Activated effector memory CD4-positive, alpha-beta T cell treated with anti-CD3 and anti-CD28 coated beads, Interleukin-2, amount 50 U/mL, for 16 hours (primary cell): Measurements from ENCODE around the gene C2CD4C.

ENCODE experiments used
- DNase-seq: peaks from one replicate; pipeline ENCODE4 v3.0.0-alpha.2; 2020

The C2CD4C gene

GRCh38 chr19:379796-380195 is 29.2 kb downstream of the C2CD4C start:
- DNase-seq, result no peak

- DNase-seq, result no peak
These were observed 30.2 kb downstream of the C2CD4C start for GRCh38 chr19:378706-379105.

GRCh38 chr19:377801-378581 is 31.0 kb downstream of the C2CD4C start:
- DNase-seq, result peak; percentile 60

GRCh38 chr19:376111-376470 is 32.9 kb downstream of the C2CD4C start:
- peak; percentile 25 for DNase-seq

- peak; percentile 47 for DNase-seq
These were observed 33.4 kb downstream of the C2CD4C start for GRCh38 chr19:375395-376110.

GRCh38 chr19:374886-375235 is 34.1 kb downstream of the C2CD4C start:
- peak; percentile 13 for DNase-seq

- peak; percentile 50 for DNase-seq
These were observed 34.6 kb downstream of the C2CD4C start for GRCh38 chr19:374183-374885.

GRCh38 chr19:373391-374182 is 35.4 kb downstream of the C2CD4C start:
- peak; percentile 56 for DNase-seq

- peak; percentile 24 for DNase-seq
These were observed 36.5 kb downstream of the C2CD4C start for GRCh38 chr19:372306-372890.

- DNase-seq, result peak; percentile 21
These were observed 37.3 kb downstream of the C2CD4C start for GRCh38 chr19:371501-372168.

GRCh38 chr19:370641-371330 is 38.2 kb downstream of the C2CD4C start:
- DNase-seq, result peak; percentile 46

- peak; percentile 36 for DNase-seq
These were observed 39.1 kb downstream of the C2CD4C start for GRCh38 chr19:369876-370275.

GRCh38 chr19:369256-369655 is 39.7 kb downstream of the C2CD4C start:
- peak; percentile 19 for DNase-seq

- DNase-seq, result no peak
These were observed 40.3 kb downstream of the C2CD4C start for GRCh38 chr19:368630-369024.

GRCh38 chr19:367963-368629 is 40.9 kb downstream of the C2CD4C start:
- DNase-seq, result peak; percentile 5

GRCh38 chr19:367561-367960 is 41.4 kb downstream of the C2CD4C start:
- DNase-seq, result peak; percentile 38

- DNase-seq, result peak; percentile 27
These were observed 42.0 kb downstream of the C2CD4C start for GRCh38 chr19:366951-367350.

- DNase-seq, result no peak
These were observed 42.7 kb downstream of the C2CD4C start for GRCh38 chr19:366205-366783.

- peak; percentile 52 for DNase-seq
These were observed 44.3 kb downstream of the C2CD4C start for GRCh38 chr19:364496-365287.

- peak; percentile 37 for DNase-seq
These were observed 46.3 kb downstream of the C2CD4C start for GRCh38 chr19:362683-363082.
